Measurements from ENCODE around the gene KCNQ4. TPM values are rescaled to one million over a fixed set of nuclear protein-coding genes. Genes with fewer than 3 reads are reported as not detected.

The KCNQ4 gene
- polyA plus RNA-seq, 3 donors, result 0.13 TPM; not detected in 2

DNA sequence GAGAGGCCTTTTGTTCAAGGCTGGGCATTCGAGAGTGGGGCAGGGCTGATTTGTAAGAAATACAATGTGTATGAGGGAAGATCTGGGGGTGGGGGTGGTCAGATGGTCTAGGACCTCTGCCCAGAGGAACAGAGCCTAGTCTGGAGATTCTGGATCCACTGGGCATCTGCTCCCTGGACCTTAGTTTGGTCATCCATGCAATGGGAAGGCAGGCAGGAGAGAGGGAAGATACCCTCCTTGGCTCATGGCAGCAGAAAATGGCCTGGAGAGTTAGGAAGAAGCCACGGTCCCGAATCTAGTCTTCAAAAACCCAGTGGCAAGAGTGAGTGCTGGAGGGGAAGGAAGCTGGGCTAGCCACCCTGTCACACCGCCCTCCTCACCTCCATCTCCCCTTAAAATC is 39.8 kb downstream of the KCNQ4 start:
- Histone ChIP-seq H3K9ac (ENCODE audit: insufficient read depth, low read length, poor library complexity, severe bottlenecking) (no peak overlapping the region), H3K9me3 (replicated peaks in 1 of 2; ENCODE audit: control insufficient read depth in 1 of 2, insufficient read depth in 1 of 2, low read length in 2 of 2) (no peaks in the 10 kb centered on the region), H2AFZ (ENCODE audit: insufficient read depth, low read depth, low read length, poor library complexity, severe bottlenecking) (no peak overlapping the region), H3K4me2 (replicated peaks; ENCODE audit: extremely low read depth, low read length, poor library complexity, severe bottlenecking) (no peak overlapping the region), H3K4me3 (replicated peaks in 1 of 3; ENCODE audit: low read depth in 2 of 3, low read length in 3 of 3) (no peak overlapping the region), H3K27ac (ENCODE audit: low read depth in 1 of 2, low read length in 2 of 2) (no peak overlapping the region), H3K36me3 (replicated peaks in 1 of 2; ENCODE audit: control insufficient read depth in 1 of 2, insufficient read depth in 2 of 2, low read length in 2 of 2) (no peaks in the 10 kb centered on the region), H3K4me1 (ENCODE audit: control insufficient read depth in 1 of 2, insufficient read depth in 2 of 2, low read length in 2 of 2) (peaks cover 21 to 22% of the 10 kb centered on the region in 2 donors), H3K79me2 (ENCODE audit: insufficient read depth, low read length) (no peaks in the 10 kb centered on the region), H4K20me1 (ENCODE audit: insufficient read depth, low read length) (no peaks in the 10 kb centered on the region), H3K27me3 (ENCODE audit: control insufficient read depth in 2 of 2, insufficient read depth in 2 of 2, low read length in 2 of 2) (peaks cover 0 to 16% of the 10 kb centered on the region in 2 donors)
- WGBS (ENCODE audit: insufficient coverage), result 80% methylated on average over 1 of the region's 4 CpGs
- TF ChIP-seq, protein P1, sequence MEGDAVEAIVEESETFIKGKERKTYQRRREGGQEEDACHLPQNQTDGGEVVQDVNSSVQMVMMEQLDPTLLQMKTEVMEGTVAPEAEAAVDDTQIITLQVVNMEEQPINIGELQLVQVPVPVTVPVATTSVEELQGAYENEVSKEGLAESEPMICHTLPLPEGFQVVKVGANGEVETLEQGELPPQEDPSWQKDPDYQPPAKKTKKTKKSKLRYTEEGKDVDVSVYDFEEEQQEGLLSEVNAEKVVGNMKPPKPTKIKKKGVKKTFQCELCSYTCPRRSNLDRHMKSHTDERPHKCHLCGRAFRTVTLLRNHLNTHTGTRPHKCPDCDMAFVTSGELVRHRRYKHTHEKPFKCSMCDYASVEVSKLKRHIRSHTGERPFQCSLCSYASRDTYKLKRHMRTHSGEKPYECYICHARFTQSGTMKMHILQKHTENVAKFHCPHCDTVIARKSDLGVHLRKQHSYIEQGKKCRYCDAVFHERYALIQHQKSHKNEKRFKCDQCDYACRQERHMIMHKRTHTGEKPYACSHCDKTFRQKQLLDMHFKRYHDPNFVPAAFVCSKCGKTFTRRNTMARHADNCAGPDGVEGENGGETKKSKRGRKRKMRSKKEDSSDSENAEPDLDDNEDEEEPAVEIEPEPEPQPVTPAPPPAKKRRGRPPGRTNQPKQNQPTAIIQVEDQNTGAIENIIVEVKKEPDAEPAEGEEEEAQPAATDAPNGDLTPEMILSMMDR (IDR thresholded peaks at IDR 0.05), result no peak
- DNase-seq, result no peak
- no peak overlapping the region for H3K4me3 Mint-ChIP-seq
- no peaks in the 10 kb centered on the region for H3K36me3 Mint-ChIP-seq
- H3K9me3 Mint-ChIP-seq, result peaks cover 0 to 3% (median 0%) of the 10 kb centered on the region in 7 donors
- intact Hi-C loops (cut with micrococcal nuclease), result no loop called here
- peaks cover 27% of the 10 kb centered on the region for H3K4me1 Mint-ChIP-seq
- peaks cover 12 to 20% (median 16%) of the 10 kb centered on the region in 3 donors for H3K27me3 Mint-ChIP-seq (ENCODE audit: low read depth in 3 of 3)
- H3K27ac Mint-ChIP-seq, result no peak overlapping the region

DNA sequence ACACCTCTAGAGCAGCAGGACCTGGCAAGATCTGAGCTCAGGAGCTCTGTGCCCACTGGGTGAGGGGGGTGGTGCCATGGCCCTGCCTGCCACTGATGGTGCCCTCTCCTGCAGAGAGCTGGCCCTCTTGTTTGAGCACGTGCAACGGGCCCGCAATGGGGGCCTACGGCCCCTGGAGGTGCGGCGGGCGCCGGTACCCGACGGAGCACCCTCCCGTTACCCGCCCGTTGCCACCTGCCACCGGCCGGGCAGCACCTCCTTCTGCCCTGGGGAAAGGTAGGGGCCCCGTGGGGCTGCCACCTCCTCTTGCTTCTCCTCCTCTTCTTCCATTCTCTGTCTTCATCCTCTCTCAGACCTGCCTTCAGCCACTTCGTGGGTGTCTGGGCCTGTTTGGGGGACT is 40.4 kb downstream of the KCNQ4 start:
- H3K79me2 ChIP-seq (ENCODE audit: insufficient read depth, low read length), result no peaks in the 10 kb centered on the region
- no peak overlapping the region for H2AFZ ChIP-seq (ENCODE audit: insufficient read depth, low read depth, low read length, poor library complexity, severe bottlenecking)
- no peak overlapping the region for H3K4me3 ChIP-seq (replicated peaks in 1 of 3; ENCODE audit: low read depth in 2 of 3, low read length in 3 of 3)
- H3K27ac Mint-ChIP-seq, result no peak overlapping the region
- H3K4me1 ChIP-seq (ENCODE audit: control insufficient read depth in 1 of 2, insufficient read depth in 2 of 2, low read length in 2 of 2), result peaks cover 15 to 18% of the 10 kb centered on the region in 2 donors
- H4K20me1 ChIP-seq (ENCODE audit: insufficient read depth, low read length), result no peaks in the 10 kb centered on the region
- no peaks in the 10 kb centered on the region for H3K36me3 Mint-ChIP-seq
- no peak overlapping the region for H3K4me2 ChIP-seq (replicated peaks; ENCODE audit: extremely low read depth, low read length, poor library complexity, severe bottlenecking)
- intact Hi-C loops (cut with micrococcal nuclease), result no loop called here
- H3K27me3 ChIP-seq (ENCODE audit: control insufficient read depth in 2 of 2, insufficient read depth in 2 of 2, low read length in 2 of 2), result peaks cover 0 to 11% of the 10 kb centered on the region in 2 donors
- H3K27me3 Mint-ChIP-seq (ENCODE audit: low read depth in 3 of 3), result peaks cover 7 to 14% (median 10%) of the 10 kb centered on the region in 3 donors
- no peak for DNase-seq
- no peaks in the 10 kb centered on the region for H3K36me3 ChIP-seq (replicated peaks in 1 of 2; ENCODE audit: control insufficient read depth in 1 of 2, insufficient read depth in 2 of 2, low read length in 2 of 2)
- WGBS (ENCODE audit: insufficient coverage), result 100% methylated on average over 6 of the region's 17 CpGs
- H3K27ac ChIP-seq (ENCODE audit: low read depth in 1 of 2, low read length in 2 of 2), result no peak overlapping the region
- H3K4me3 Mint-ChIP-seq, result no peak overlapping the region
- TF ChIP-seq, protein P1 (IDR thresholded peaks at IDR 0.05), result no peak
- H3K4me1 Mint-ChIP-seq, result peaks cover 22% of the 10 kb centered on the region
- H3K9me3 Mint-ChIP-seq, result peaks cover 0 to 3% (median 0%) of the 10 kb centered on the region in 7 donors
- no peaks in the 10 kb centered on the region for H3K9me3 ChIP-seq (replicated peaks in 1 of 2; ENCODE audit: control insufficient read depth in 1 of 2, insufficient read depth in 1 of 2, low read length in 2 of 2)
- H3K9ac ChIP-seq (ENCODE audit: insufficient read depth, low read length, poor library complexity, severe bottlenecking), result no peak overlapping the region

All from CD14-positive monocyte (primary cell).